Fibroblast of lung (primary cell): ENCODE results near the gene PACRG. TPM values are rescaled to one million over a fixed set of nuclear protein-coding genes. Genes with fewer than 3 reads are reported as not detected.

ENCODE experiments used
- DNase-seq, 2 donors: peaks; one replicate each; pipeline versions ENCODE4 v3.0.0 to v3.0.0-alpha.2; 2010; ENCODE audit warnings: low read depth in 2 of 2
- H2AFZ ChIP-seq: 2 replicates; pipeline ENCODE4 v1.5.1; 2012; ENCODE audit warnings: low read length, control low read depth, inconsistent platforms
- H3K27ac ChIP-seq: 2 replicates; pipeline ENCODE4 v1.5.1; 2011; ENCODE audit warnings: low read length, control low read depth; ENCODE audit not compliant: insufficient read depth
- H3K27me3 ChIP-seq: 2 replicates; pipeline ENCODE4 v1.5.1; 2011; ENCODE audit warnings: mild to moderate bottlenecking, low read length; ENCODE audit not compliant: control insufficient read depth, insufficient read depth
- H3K36me3 ChIP-seq: 2 replicates; pipeline ENCODE4 v1.5.1; 2011; ENCODE audit warnings: low read length; ENCODE audit not compliant: control insufficient read depth, insufficient read depth
- H3K4me1 ChIP-seq: 2 replicates; pipeline ENCODE4 v1.5.1; 2011; ENCODE audit warnings: low read length; ENCODE audit not compliant: control insufficient read depth, insufficient read depth; ENCODE audit errors: extremely low read depth
- H3K4me2 ChIP-seq: 2 replicates; pipeline ENCODE4 v1.5.1; 2011; ENCODE audit warnings: low read length, control low read depth; ENCODE audit not compliant: insufficient read depth; ENCODE audit errors: extremely low read depth
- H3K4me3 ChIP-seq, 4 experiments: fragments of 200-600 bp in 1 of 4; sonication (generic) in 1 of 4; replicated peaks in 1 of 4; 2 replicates each; pipeline ENCODE4 v1.5.1; 2011 to 2016; ENCODE audit warnings: low read length in 4 of 4, low read depth in 3 of 4, mild to moderate bottlenecking in 3 of 4, control low read depth in 2 of 4, inconsistent platforms in 1 of 4, mixed read lengths in 1 of 4; ENCODE audit not compliant: insufficient read depth in 1 of 4; ENCODE audit errors: control extremely low read depth in 1 of 4
- H3K79me2 ChIP-seq: 2 replicates; pipeline ENCODE4 v1.5.1; 2012; ENCODE audit warnings: mild to moderate bottlenecking, low read length, inconsistent platforms; ENCODE audit not compliant: control insufficient read depth, insufficient read depth
- H3K9ac ChIP-seq: 2 replicates; pipeline ENCODE4 v1.5.1; 2011; ENCODE audit warnings: mild to moderate bottlenecking, low read length, control low read depth; ENCODE audit not compliant: insufficient read depth
- H3K9me3 ChIP-seq: 2 replicates; pipeline ENCODE4 v1.5.1; 2012; ENCODE audit warnings: low read depth, low read length; ENCODE audit not compliant: control insufficient read depth, insufficient read depth
- H4K20me1 ChIP-seq: 2 replicates; pipeline ENCODE4 v1.5.1; 2011; ENCODE audit warnings: low read length; ENCODE audit not compliant: control insufficient read depth, insufficient read depth; ENCODE audit errors: extremely low read depth
- EZH2 ChIP-seq: IDR thresholded peaks from 2 replicates; pipeline ENCODE4 v1.5.1; 2012; ENCODE audit warnings: low read length, control low read depth, mild to moderate bottlenecking; ENCODE audit errors: missing control alignments
- polyA plus RNA-seq, 2 donors: library from polyadenylated mRNA; depleted of rRNA in 1 of 2; stranded (reverse) in 1 of 2; unstranded in 1 of 2; fragments of >200 nt; gene quantifications; 2 replicates each; pipeline ENCODE4 v1.2.1, GENCODE V29; 2011 to 2012; ENCODE audit warnings: missing spikeins in 1 of 2
- total RNA-seq: library from RNA; depleted of rRNA; stranded (reverse); fragments of >200 nt; gene quantifications from 2 replicates; pipeline ENCODE4 v1.2.1, GENCODE V29; 2014
- TF ChIP-seq, protein P1 (sequence below), 2 donors: IDR thresholded peaks in 1 of 2; conservative IDR thresholded peaks in 1 of 2; 1 replicate in 1 of 2; 2 replicates in 1 of 2; pipeline ENCODE4 v1.5.1; 2011 to 2012; ENCODE audit warnings: low read length in 2 of 2, control low read depth in 1 of 2, inconsistent platforms in 1 of 2, low read depth in 1 of 2, mild to moderate bottlenecking in 1 of 2

Gene PACRG
- total and polyA plus RNA-seq, 2 donors (not counting 1 experiment from before 2014, with no cell fraction given) = 0.30 to 0.66 TPM

DNA sequence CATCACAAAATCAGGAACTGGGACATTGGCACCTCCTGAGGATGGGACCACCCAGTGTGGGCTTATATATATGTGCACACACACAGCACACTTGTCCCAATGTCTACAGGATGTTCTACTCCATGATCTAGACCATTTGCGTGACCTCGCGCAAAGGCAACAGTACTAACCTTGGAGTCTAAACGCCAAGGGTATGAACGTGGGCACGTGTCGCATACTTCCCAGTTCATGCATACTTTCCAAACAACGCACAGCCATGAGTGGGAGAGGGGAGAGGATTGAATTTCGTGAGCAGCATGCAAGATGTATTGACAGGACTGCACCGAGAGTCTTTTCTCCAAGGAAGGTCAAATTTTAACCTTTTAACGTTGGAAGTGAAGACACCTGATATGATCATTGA is 472.5 kb downstream of the PACRG start:
- Histone ChIP-seq H3K27me3 (no peaks in the 10 kb centered on the region), H3K4me2 (no peak overlapping the region), H3K9me3 (no peaks in the 10 kb centered on the region), H4K20me1 (no peaks in the 10 kb centered on the region), H3K4me1 (no peaks in the 10 kb centered on the region), H2AFZ (no peak overlapping the region), H3K27ac (no peak overlapping the region), H3K9ac (no peak overlapping the region), H3K79me2 (no peaks in the 10 kb centered on the region), H3K4me3 (no peak overlapping the region), H3K36me3 (no peaks in the 10 kb centered on the region)
- TF ChIP-seq, protein P1, sequence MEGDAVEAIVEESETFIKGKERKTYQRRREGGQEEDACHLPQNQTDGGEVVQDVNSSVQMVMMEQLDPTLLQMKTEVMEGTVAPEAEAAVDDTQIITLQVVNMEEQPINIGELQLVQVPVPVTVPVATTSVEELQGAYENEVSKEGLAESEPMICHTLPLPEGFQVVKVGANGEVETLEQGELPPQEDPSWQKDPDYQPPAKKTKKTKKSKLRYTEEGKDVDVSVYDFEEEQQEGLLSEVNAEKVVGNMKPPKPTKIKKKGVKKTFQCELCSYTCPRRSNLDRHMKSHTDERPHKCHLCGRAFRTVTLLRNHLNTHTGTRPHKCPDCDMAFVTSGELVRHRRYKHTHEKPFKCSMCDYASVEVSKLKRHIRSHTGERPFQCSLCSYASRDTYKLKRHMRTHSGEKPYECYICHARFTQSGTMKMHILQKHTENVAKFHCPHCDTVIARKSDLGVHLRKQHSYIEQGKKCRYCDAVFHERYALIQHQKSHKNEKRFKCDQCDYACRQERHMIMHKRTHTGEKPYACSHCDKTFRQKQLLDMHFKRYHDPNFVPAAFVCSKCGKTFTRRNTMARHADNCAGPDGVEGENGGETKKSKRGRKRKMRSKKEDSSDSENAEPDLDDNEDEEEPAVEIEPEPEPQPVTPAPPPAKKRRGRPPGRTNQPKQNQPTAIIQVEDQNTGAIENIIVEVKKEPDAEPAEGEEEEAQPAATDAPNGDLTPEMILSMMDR (conservative IDR thresholded peaks at IDR 0.05 in 1 of 2, IDR thresholded peaks at IDR 0.05 in 1 of 2; ENCODE audit: low read depth in 1 of 2, low read length in 2 of 2) = no peak
- no peak for DNase-seq

DNA sequence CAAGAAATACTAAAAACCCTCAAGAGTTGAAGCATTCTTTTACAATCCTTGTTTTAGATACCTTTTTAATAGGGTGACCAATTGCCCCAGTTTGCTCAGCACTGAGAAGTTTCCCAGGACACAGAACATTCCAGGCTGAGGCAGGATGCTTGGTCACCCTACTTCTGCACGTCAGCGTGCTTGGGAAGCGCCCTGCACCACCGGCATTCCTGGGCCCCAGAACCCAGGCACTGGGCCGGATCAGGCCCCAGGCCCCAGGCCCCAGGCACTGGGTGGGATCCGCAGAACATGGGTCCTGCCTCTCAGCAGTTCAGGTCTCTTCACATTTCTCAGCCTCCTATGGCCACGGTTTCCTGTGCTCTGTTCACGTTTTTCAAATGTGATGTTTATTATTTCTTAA is 472.9 kb downstream of the PACRG start:
- Histone ChIP-seq H3K79me2 (no peaks in the 10 kb centered on the region), H2AFZ (no peak overlapping the region), H3K27ac (no peak overlapping the region), H4K20me1 (no peaks in the 10 kb centered on the region), H3K27me3 (no peaks in the 10 kb centered on the region), H3K4me2 (no peak overlapping the region), H3K4me3 (no peak overlapping the region), H3K9ac (no peak overlapping the region), H3K36me3 (no peaks in the 10 kb centered on the region), H3K9me3 (no peaks in the 10 kb centered on the region), H3K4me1 (no peaks in the 10 kb centered on the region)
- no peak for DNase-seq
- TF ChIP-seq, protein P1 (conservative IDR thresholded peaks at IDR 0.05 in 1 of 2, IDR thresholded peaks at IDR 0.05 in 1 of 2; ENCODE audit: low read depth in 1 of 2, low read length in 2 of 2) = no peak
- no peak for TF ChIP-seq EZH2

DNA sequence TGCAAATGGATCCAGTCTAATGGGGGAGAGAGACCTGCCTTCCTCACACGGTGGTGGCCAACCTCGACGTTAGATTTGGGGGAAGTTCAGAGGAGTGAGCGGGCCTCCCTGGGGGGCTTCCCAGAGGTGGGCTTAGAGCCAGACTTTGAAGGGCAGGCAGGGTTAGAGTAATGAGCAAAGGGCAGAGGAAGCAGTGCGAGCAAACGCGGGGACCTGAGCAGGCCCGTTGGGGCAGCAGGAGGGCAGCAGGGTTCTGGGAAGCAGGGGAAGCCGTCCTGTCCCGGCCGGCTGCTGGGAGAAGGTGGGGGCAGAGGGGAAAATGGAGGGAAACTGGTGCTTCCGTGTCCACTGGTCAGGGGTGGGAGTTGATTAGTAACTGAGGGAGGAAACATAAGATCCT is 474.1 kb downstream of the PACRG start:
- no peaks in the 10 kb centered on the region for H3K79me2 ChIP-seq
- no peak for DNase-seq
- H3K4me1 ChIP-seq = no peaks in the 10 kb centered on the region
- no peak overlapping the region for H2AFZ ChIP-seq
- no peak overlapping the region for H3K27ac ChIP-seq
- no peak overlapping the region for H3K9ac ChIP-seq
- no peak overlapping the region for H3K4me2 ChIP-seq
- no peaks in the 10 kb centered on the region for H3K36me3 ChIP-seq
- no peak overlapping the region for H3K4me3 ChIP-seq
- H3K27me3 ChIP-seq = no peaks in the 10 kb centered on the region
- H4K20me1 ChIP-seq = no peaks in the 10 kb centered on the region
- no peaks in the 10 kb centered on the region for H3K9me3 ChIP-seq
- no peak for TF ChIP-seq EZH2
- TF ChIP-seq, protein P1 (conservative IDR thresholded peaks at IDR 0.05 in 1 of 2, IDR thresholded peaks at IDR 0.05 in 1 of 2; ENCODE audit: low read depth in 1 of 2, low read length in 2 of 2) = no peak
